Measurements from ENCODE around the gene KCNAB1.

KCNAB1 gene

DNA sequence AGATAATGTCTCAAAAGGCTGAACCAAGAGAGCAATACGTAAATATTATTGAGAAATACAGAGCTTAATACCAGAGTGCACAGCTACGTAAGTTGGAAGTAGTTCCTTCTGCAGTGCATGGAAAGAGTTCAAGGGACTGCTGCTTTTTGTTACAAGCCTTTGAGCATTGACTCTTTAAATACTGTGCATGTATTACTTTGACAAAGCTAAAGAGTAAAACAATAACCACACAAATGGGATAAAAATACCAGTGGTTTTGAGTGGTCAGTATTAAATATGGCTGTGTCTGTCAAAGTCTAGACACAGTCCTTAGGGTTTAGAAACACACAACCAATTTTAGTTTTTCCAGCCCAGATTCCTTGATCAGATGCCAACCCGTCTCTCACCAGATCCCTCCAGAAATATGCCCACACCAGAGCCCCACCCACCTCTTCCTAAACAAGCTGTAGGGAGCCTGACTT, 372.5 kb downstream of the KCNAB1 start:
- no peak for DNase-seq (ENCODE audit: low read depth in 2 of 2)

- no peak for DNase-seq (ENCODE audit: low read depth in 2 of 2)
Measured at GRCh38 chr3:156493887-156494286, 373.5 kb downstream of the KCNAB1 start.

DNA sequence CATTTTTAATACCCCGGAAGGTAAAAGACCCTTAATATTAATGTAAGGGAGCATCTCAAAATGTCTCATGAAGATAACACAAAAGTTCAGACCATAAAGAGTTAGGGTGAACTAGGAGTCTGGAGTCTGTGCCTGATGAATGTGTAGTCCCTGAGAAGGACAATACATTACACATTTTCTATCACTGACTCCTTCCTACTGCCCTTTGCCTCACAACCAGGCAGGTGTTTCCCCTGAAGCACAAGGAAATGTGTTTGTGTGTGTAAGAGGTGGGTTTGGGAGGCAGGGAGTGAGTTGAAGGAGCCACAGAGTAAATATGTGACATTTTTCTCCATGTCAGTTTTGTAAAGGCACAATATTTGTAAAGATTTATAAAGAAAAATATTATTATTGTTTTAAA, 375.4 kb downstream of the KCNAB1 start:
- DNase-seq (ENCODE audit: low read depth in 2 of 2): no peak

GRCh38 chr3:156497326-156497725, 376.9 kb downstream of the KCNAB1 start:
- DNase-seq (ENCODE audit: low read depth in 2 of 2): no peak

- no peak for DNase-seq (ENCODE audit: low read depth in 2 of 2)
Measured at GRCh38 chr3:156498307-156498706, 377.9 kb downstream of the KCNAB1 start.

DNA sequence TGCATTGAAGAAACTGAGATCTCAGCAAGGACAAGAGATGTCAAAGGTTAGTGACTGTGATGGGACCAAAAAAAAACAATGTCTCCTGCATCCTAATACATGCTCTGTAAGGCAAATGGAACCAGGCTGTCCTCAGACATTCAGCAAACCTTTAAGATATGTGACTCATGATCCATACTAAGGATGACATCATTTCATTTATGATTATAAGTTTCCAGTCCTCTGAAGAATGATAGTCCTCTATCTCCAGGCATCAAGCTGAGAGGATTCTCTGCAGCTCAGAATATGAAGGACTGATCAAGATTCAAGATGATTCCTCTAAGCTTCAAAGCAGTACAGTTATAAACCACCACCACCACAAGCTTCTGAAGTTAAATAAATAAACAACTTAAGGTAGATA, 386.9 kb downstream of the KCNAB1 start:
- DNase-seq (ENCODE audit: low read depth in 2 of 2): no peak

- DNase-seq (ENCODE audit: low read depth in 2 of 2): no peak
Measured at GRCh38 chr3:156509189-156510174, 389.1 kb downstream of the KCNAB1 start.

GRCh38 chr3:156511987-156512677, 391.8 kb downstream of the KCNAB1 start:
- no peak for DNase-seq (ENCODE audit: low read depth in 2 of 2)

DNA sequence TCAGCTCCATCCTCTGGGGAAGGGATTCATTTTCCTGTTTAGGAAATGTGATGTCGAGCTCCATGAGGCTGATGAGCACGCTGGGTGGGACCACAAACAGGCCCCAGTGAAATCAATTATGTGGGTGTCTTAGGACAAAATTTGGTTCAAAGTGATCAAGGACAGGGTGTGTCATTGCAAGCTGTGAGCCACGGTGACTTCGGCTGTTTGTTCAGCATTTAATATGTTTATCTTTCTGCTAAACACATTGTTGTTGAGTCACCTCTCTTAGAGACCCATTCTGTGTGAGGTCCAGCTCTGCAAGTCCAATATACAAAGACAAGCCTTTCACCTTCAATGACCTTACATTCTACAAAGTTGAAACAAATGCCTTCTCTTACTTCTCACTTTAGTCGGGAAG, 393.2 kb downstream of the KCNAB1 start:
- DNase-seq (ENCODE audit: low read depth in 2 of 2): no peak

DNA sequence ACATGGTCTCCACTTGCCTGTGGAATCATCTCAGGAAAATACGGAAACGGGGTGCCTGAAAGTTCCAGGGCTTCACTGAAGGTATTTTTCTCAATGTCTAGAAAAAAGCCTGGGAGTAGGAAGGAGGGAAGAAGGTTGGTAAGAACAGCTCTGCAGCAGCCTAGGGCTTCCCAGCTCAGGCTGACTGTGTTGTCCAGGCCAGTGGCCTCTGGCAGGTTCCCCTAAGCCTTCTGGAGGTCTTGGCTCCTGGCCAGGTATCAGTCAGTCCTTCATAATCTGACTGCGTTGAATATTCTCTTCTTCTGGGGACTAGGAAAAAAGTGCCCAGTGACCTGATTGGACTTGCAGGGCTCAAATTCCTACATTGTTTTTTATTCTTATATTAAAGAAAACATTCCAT, 395.9 kb downstream of the KCNAB1 start:
- no peak for DNase-seq (ENCODE audit: low read depth in 2 of 2)

- DNase-seq (ENCODE audit: low read depth in 2 of 2): no peak
Measured at GRCh38 chr3:156516961-156517360, 396.6 kb downstream of the KCNAB1 start.

DNA sequence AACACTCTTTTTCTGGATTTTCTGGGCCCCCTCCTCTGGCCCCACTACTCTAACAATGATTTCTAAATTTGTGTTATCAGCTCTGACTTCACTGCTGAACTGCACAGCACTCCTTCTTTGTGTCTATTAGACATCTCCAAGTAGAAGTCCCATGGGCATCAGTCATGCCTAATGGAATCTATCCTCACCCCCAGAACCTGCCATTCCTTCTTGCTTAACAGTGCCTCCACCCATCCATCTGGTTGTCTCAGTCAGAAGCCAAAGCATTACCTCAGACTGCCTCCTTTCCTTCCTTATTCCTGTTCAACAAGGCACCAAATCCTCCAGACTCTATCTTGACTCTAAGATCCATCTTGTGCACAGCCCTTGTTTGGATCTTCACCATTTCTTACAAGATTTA, 398.3 kb downstream of the KCNAB1 start:
- no peak for DNase-seq (ENCODE audit: low read depth in 2 of 2)

- no peak for DNase-seq (ENCODE audit: low read depth in 2 of 2)
Measured at GRCh38 chr3:156519758-156520162, 399.4 kb downstream of the KCNAB1 start.

DNA sequence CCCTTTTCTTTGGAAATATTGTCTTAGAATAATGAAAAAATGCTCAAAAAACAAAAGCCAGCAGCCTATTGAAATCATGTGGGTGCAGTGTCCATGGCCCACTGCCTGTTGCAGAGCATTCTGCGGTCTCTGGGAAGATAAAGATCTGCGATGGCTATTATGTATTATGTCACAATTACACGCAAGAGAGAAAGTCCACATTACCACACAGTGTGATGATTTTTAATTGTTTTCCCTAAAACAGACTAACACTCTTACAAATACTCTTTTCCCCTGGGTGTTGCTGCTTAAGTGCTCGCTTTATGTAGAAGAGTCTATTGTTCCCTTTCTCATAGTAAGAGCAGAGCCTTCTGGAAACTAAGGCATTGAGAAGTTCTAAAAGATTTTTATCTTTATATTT, 402.3 kb downstream of the KCNAB1 start:
- no peak for DNase-seq (ENCODE audit: low read depth in 2 of 2)

GRCh38 chr3:156525808-156526207, 405.4 kb downstream of the KCNAB1 start:
- no peak for DNase-seq (ENCODE audit: low read depth in 2 of 2)

DNA sequence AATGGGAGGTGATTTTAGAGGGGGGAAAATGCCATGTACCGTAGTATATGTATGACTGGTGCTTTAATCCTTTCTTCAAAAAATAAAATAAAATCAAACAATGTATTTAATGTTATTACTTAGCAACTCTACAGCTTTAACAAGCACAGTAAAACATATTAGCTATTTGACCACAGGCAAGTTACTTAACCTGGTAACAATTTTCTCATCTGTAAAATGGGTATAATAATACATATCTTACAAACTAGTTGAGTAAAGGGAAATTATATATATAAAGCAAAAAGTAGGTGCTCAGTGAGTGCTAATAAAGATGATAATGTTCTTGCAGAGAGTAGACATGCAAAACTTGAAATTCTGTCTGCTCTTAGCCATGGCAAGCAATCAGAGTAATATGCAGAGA, 406.7 kb downstream of the KCNAB1 start:
- no peak for DNase-seq (ENCODE audit: low read depth in 2 of 2)

- no peak for DNase-seq (ENCODE audit: low read depth in 2 of 2)
Measured at GRCh38 chr3:156530980-156531379, 410.6 kb downstream of the KCNAB1 start.

- DNase-seq (ENCODE audit: low read depth in 2 of 2): no peak
Measured at GRCh38 chr3:156532730-156533129, 412.4 kb downstream of the KCNAB1 start.

DNA sequence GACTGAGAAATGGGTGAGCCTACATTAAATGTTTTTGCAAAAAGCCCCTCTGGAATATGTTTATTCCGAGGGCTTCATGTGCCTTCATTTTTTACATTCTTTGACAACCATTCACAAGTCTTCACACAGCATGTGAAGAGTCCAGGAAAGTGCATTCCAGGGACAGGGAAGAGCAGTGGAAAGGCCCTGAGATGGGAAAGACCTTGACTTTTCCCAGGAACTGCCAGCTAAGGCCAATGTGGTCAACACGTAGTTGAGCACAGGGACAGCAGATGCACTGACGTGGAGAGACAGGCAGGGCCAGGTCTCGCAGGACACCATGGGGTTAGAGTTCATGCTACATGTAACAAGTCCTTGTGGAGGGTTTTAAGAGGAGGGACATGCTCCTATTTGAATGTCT, 412.8 kb downstream of the KCNAB1 start:
- no peak for DNase-seq (ENCODE audit: low read depth in 2 of 2)

GRCh38 chr3:156535162-156535627, 414.8 kb downstream of the KCNAB1 start:
- DNase-seq (ENCODE audit: low read depth in 2 of 2): no peak

GRCh38 chr3:156535798-156536197, 415.4 kb downstream of the KCNAB1 start:
- no peak for DNase-seq (ENCODE audit: low read depth in 2 of 2)

- no peak for DNase-seq (ENCODE audit: low read depth in 2 of 2)
Measured at GRCh38 chr3:156536524-156537316, 416.3 kb downstream of the KCNAB1 start.

Measured in stimulated activated CD8-positive, alpha-beta memory T cell treated with anti-CD3 and anti-CD28 coated beads, Interleukin-2, amount 100 ng/mL, for 1 hour (primary cell).